Epithelial cell of prostate (primary cell): ENCODE results near the gene EFL1.

Source experiments
- DNase-seq: peaks from one replicate; pipeline ENCODE4 v3.0.0-alpha.2; 2011; ENCODE audit warnings: low read depth, low spot score
- H3K27ac ChIP-seq: fragments of 450-650 bp; 2 replicates; pipeline ENCODE4 v1.5.1; 2017; ENCODE audit warnings: mild to moderate bottlenecking

The EFL1 gene

DNA sequence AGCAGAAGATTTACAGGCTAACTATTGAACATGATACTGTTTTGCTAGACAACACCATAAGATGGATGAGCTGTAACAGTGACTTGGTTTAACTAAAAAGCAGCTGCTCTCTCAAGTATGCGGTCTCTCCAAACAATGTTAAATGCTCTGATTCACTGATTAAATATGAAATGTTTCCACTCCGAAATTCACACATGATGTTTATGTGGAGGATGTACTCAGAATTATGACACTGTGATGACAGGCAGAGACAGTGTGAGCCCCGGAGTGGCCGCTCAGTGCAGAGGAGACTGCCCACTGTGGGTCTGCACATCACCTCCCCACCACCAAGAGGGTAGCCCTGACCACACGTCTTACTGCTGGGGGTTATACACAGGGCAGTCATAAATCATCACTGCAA, 132.8 kb downstream of the EFL1 start:
- no peak for DNase-seq
- peak overlapping the region; percentile 7 for H3K27ac ChIP-seq

DNA sequence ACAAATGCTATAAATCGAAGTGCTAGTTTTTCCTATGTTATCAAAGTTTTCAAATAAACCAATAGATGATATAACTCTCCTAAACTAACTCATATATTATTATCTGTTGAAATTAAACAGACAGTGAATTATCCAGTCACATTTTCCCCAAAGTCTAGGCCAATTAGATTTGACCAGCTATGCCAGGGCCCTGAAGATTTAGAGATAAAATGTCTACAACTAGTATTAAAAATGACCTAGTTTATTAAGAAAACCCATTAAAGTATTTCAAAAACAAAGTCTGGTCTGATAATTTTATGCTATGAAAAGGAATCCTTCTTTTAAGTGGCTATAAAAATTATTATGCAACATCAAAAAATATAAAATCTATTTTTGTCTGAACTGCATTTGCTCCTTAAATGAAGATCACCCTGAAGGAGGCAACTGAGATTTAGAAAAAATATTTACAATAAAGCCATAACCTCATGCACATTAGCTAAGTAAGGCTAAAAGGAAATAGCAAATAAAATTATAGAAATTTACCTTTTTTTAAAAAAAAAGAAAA, 133.3 kb downstream of the EFL1 start:
- no peak for DNase-seq
- peak overlapping the region; percentile 7 for H3K27ac ChIP-seq

DNA sequence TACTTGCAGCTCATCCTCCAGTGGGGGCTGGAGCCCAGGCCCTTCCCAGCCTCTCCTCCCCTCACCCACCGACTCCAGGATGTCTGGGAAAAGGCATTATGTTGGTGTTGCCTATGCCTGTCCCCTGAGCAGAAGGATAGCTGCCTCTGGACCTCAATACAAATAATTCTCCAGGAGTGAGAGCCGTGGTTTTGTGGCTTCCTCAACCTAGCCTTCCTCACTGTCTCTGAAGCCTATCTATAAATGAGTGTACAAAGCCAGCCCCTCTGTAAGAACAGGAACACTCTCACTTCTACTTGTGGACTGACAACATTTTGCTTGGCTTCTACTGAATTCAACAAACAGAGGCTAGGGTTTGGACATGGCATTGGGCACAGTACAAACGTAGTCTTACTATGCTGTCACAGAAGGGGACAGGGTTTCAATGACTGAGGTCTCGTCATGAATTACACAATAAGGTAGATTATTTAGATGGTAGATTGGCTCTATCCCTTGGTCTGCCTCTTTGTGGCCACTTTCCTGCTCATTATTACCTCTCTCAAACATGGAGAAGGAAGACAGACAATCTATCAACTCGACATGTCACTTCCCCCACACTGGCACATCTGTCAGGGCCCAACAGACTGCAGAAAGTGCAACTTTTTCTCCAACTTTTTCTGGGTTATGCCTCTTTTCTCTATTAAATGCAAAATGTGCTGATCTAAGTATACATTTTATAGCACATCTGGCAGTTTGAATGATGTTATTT, 134.0 kb downstream of the EFL1 start:
- no peak overlapping the region for H3K27ac ChIP-seq
- DNase-seq, result no peak

DNA sequence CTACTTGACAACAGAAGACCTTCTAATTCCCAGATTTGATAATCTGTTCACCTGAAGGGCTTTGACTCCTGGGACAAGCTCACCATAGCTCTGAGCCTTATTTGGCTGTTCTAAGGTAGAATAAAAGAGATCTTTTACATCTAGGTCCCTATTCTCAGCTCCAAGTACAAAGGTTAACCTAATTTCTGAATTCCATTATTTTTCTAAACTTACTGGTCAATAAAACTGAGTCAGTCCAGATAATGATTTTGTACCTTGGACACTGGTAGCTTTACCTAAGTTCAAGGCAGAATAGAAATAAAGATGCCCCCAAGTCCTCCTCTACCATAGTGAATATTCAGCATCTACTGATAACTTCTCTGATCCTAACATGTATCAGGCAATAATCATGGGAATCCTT, 135.0 kb downstream of the EFL1 start:
- no peak overlapping the region for H3K27ac ChIP-seq
- no peak for DNase-seq

DNA sequence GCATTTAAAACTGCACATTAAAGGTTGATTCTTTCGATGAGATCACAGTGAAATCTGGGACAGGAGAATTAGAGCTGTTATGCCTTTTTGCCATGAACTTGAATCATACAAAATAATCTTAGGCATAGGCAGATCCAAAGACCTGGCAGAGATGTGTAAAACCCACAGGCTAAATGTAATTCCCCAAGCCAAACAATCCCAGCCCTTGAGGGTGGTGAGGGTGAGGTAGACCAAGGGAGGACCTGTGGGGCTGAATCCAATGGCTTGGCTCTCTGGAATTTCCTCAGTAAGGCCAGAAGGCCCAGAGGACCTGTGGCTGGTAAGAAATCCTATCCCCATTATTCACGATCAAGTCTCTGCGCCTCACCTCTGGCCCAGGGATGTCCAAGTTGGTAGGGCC, 136.2 kb downstream of the EFL1 start:
- no peak overlapping the region for H3K27ac ChIP-seq
- no peak for DNase-seq

DNA sequence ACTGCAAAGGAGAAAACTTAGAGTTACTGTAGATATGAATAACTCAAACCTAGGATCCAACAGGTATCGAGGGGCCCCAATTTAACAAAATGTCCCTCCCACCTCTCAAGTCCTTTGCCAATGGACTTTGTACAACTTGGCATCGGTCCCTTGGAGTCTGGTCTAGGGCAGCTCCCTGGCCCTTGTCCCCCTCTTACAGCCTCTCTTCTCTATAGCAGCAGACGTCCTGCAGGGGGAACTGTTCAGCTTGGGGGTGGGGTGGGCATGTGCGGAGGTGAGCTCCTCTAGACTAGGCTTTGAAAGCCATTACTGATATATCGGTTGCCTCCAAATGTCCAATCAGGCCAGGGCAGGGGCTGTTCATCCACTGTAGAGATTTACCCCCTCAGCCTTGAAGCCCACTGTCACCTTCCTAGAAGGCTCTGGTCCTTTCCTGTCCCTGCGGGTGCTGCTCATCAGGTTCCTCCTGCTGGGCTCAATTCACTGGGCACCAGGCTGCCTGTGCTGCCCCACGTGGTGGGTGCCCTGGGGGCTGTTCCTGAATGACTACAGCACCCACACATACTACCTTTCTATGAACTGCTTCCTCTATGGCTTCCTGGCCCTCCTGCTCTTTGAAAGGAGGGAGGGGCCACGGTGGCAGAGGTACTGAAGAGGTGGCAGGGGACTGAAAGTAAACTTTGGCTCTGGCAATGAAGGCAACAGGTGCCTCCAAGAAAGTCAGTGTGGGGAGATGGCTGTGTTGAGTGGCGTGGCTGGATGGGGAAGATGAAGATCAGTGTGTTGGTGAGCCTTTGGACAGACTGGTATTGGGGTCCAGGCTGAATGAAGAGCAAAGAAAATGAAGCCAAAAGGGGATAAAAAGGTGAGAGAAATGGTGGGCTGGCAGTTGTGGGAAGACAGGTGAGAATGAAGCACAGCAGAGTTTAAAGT, 137.9 kb downstream of the EFL1 start:
- no peak overlapping the region for H3K27ac ChIP-seq
- no peak for DNase-seq

DNA sequence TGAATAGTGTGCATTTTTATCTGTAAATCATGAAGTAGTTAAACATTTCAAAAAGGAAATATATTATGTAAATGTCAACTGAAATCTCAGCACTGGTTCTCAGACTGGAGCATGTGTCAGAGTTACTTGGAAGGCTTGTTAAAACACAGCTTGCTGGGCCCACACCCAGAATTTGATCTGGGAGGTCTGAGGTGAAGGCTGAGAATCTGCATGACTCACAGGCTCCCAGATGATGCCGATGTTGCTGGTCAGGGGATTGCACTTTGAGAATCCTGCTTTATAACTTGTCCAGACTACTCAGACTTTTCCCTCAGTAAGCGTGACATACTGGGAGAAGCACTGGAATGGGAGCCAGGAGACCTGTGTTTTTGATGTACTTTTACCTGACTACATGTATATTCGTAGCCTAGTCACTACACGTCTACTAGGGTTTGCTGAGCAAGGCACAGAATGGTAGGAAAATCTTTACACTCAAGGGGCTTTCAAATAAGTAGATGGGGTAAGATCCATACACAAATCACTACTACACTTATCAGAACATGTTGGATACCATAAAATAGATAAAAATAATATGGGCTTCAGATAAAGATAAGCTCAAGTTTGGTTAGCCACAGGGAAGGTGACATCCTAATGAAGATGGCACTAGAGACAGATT, 139.7 kb downstream of the EFL1 start:
- DNase-seq, result peak; percentile 95
- peak overlapping the region; percentile 81 for H3K27ac ChIP-seq

DNA sequence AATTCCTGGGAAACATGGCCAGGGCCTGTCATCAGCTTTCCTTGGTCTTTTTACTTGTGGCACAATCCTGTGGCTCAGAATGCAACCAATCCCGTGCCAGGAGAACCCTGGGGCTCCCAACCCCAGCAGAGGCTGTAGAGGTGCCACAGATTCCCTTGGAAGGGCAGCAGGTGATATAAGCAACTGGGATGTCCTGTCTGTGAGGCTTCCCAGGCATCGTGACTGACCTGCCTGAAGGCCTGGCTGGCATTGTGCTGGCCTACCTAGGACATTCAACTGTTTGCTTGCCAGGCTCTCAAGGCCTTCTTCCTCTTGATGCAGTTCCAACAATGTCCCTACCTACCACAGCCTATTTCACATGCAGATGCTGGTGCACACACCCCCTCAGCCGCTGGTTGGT, 144.5 kb downstream of the EFL1 start:
- DNase-seq, result no peak
- no peak overlapping the region for H3K27ac ChIP-seq

DNA sequence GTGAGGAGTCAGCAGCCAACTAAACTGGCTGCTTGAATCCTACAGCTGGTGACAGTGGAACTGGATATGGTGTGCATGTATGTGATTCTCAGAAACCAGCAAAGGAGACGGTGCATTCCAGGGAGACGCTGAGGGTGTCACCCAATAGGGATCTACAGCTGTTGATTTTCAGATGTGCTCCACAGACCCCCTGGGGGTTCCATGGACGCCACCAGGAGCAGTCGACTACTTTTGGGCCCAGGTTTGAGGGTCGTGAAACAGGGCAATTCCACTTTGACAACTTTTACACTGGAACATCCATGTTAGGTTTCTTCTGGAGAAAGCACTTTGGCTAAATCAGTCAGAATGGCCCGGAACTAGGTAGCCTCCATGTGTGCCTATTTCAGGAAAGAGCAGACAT, 145.2 kb downstream of the EFL1 start:
- no peak for DNase-seq
- no peak overlapping the region for H3K27ac ChIP-seq

DNA sequence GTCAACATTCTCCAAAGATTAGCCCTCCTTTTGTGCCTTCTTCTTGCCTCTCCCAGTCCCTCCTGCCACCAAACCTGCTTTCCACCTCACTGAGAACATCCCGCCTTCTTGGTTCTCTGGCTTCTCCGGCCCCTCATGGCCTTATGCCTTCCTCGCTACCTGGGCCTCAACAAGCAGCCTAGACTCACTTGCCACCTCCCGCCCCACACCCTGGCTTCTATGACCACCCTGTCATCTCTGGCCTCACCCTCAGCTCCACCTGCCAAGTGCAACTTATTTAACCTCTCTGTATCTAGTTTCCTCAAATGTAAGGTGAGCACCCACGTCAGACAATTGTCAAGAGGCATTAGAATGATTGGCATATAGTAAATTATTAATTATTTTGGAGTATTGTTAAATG, 147.9 kb downstream of the EFL1 start:
- DNase-seq, result no peak
- H3K27ac ChIP-seq, result no peak overlapping the region

DNA sequence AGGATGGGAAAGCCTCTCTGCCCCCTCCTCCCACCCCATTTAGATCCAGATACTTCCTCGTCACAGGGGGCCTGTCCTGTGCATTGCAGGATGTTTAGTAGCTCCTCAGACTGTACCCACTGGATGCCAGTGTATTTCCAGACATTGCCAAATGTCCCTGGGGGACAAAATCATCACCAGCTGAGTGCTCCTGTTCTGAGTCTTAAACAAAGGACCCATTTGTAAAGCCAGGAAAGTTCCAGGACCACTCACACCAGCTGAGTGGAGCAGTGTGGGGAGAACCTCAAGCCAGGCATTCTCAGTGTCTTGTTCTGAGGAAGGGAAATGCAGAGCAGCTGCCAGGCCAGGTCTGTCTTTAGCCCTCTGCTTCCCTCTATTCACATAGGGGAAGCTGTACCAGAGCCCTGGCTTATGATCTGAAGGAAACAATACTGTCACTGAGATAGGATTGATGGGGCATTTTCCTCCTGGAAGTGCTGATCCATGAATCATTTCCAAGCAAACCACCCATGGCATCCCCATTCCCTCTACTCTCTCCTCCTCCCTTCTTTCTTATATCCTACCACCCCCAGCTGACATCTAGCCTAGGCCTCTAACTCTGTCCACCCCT, 149.3 kb downstream of the EFL1 start:
- H3K27ac ChIP-seq, result no peak overlapping the region
- DNase-seq, result no peak

DNA sequence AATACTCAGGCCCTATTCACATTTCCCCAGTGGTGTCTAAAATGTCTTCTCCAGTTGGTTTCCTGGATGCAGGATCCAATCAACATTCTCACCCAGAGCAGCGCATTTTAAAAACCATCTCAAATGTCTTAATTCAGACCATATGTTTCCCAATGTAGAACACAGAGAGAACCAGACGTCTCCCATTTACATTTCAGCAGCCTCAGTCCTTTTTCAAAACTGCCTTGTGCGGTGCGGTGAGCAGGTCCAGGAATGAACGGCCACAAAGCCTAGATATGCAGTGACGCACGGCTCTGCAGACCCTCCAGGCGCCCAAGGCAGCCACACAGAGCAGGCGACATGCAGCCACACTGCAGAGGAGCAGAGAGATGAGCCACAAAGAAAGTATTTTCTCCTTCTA, 150.6 kb downstream of the EFL1 start:
- no peak for DNase-seq
- no peak overlapping the region for H3K27ac ChIP-seq

DNA sequence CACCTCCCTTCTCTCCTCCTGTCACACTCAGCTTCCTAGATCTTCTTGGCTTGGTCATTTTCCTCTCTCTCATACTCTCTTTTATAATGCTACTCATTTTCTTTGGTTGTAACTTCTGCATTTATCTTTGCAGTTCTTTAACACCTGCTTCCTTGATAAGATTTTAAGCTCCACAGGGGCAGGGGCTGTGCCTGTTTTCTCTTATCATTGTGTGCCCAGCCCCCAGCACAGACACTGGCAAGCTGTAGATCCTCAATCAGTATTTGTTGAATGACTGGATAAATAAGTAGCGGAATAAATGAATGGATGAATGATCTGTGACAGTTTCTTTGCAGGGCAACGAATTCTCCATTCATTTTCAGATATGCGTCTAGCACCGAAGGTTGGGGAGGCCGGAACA, 152.4 kb downstream of the EFL1 start:
- no peak overlapping the region for H3K27ac ChIP-seq
- no peak for DNase-seq

DNA sequence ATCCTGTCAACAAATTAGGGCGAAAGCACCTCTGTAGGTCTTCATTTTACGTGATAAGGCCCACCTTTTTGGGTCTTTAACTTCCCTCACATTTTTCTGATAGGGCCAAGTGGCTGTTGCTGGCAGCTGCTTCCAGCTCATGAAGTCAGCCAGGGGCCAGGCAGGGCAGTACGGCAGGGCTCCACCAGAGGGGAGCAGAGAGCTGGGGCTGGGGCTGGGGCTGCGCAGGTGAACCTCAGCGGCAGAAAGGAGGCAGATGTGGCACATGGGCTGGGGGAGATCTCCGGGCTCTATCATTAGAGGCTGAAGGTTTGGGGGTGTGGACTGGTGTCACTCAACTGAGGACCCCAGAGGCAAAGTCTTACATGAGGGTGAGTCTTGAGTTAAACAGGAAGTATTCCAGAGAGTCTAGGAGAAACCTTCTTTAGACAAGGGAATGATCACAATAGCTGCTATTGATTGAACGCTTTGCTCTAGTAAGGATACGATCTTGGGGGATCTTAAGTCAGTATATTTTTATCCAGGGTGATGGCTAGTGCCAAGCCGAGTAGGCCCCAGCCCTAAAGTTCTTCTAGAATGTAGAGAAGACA, 153.9 kb downstream of the EFL1 start:
- no peak overlapping the region for H3K27ac ChIP-seq
- no peak for DNase-seq

DNA sequence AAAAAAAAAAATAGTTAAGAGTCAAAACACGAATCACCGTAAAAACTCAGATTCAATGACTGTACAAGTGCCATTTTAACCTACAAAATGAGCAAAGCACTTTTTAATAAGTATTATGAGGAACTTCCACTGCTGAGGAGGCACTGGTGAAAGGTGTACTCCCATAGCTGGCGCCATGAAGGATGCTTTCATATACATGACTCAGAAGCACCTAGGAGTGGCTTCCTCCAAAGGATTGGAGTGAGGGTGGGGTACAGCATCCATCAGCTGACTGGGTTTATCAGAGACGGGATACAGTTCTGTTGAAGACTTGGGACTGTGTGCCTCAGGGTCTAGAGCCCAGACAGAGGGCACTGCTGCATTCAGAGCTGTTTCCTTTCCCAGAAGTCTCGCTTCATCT, 155.9 kb downstream of the EFL1 start:
- H3K27ac ChIP-seq, result no peak overlapping the region
- DNase-seq, result no peak

DNA sequence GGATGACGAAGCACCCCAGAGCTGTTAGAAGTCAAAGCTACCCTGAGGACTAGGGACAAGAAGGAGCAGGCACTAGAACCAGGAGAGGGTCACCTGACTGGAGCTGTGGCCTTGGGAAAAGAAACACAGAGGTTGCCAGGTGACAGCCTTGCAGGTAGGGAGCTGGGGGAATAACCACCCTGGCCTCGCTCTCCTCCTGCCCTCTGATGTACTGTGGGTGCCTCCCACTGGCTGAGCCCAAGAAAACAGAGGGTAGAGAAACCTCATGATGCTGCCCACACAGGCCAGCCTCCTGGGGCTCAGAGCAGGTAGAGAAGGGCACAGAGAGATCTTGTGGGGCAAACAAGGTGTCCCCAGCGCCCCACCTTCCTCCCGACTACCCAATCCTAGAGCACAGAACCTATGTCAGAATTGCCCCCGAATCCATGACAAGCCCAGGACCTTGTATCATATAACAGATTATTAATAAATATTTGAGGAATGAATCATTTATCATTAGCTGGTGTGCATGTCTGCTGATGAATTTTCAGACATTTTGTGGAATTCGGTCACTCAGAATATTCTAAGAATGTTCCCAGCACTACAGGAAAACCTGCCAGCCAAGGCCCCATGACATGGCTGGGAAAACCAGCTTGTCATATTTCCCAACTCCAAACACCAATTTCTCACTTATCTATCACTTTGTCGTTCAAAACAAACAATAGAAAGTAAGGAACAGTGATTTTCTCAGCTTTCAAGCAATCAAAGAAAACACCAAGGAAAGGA, 156.9 kb downstream of the EFL1 start:
- no peak for DNase-seq
- H3K27ac ChIP-seq, result no peak overlapping the region

DNA sequence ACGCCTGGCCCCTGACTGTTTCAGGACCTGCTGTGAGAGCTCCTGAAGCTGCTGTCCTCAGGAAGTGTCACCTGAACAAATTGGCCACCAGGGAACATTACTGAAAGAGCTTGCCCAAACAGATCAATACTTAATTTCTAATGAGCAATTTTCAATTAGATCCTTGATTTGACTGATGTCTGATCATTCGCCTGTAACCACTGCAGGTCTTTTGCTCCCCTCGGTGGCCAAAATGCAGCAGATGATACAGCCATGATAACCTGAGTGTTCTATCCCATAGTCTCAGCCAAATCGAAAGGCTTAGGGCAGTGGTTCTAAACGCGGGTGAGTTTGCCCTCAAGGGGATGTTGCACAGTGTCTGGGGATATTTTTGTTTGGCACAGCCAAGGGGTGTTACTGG, 159.1 kb downstream of the EFL1 start:
- no peak for DNase-seq
- no peak overlapping the region for H3K27ac ChIP-seq

DNA sequence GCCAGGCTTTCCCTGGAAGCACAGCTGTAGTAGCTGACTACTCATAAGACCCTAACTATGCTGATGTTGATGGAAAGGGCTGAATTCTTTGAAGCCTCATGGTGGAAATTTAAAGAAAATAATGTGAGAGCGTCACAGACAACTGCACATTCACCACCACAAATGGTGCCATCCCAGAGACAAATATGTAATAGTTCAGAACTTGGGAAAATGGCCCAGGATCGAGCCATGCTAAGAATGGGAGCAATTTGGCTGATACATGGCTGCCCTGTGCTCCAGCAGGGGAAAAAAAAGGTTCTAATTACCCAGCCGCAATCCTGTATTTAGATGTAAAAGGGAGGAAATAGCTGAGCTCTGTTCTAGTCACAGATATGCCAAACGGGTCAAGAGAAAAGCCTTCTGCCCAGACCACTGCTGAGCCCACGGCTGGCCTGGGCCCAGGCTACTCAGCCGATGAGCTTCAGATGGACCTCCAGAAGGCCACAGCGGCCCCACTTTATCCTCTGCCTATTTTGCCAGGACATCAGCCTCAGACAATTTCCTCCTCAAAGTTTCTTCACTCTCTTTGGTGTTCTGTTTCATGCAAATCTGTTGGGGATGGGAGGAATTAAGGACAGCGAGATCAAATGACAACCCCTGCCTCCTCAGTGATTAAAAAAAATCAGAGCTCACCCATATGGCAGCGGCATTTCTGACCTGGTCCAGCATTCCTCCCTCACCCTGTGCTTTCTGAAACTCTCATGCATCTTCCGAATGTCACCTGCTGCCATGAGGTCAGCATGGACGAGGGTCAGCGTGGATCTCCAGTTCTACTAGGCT, 162.2 kb downstream of the EFL1 start:
- no peak for DNase-seq
- no peak overlapping the region for H3K27ac ChIP-seq

DNA sequence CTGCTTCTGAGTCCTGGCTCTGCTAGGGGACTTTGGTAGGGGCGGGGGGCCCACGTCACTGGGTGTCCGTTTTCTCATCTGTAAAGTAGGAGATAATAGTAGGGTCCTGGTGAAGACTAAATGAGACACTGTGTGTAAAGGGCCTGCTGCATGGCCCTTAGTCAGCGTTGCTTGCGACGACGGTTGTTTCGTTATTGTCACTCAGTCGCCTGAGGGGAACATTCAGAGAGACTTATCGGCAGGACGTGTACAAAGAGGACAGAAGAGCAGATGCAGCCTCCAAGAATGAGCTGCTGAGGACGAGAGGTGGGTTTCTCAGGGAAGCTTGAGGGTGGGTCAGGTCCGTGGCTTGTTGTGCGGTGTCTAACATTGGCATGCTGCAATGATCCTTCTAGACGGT, 163.9 kb downstream of the EFL1 start:
- no peak for DNase-seq
- no peak overlapping the region for H3K27ac ChIP-seq
